SKM-1 (cell line): ENCODE data around the gene GUCY2C.
"Not testable (repeated sequence)": the region's sequence is repeated elsewhere in the genome, so short reads cannot be mapped to it uniquely, and the experiment has no call there.

Experiments used
- DNase-seq: peaks from one replicate; lab custom pipeline; 2025; ENCODE audit not compliant: unreplicated experiment; lab: John Stamatoyannopoulos, UW

GUCY2C gene

DNA sequence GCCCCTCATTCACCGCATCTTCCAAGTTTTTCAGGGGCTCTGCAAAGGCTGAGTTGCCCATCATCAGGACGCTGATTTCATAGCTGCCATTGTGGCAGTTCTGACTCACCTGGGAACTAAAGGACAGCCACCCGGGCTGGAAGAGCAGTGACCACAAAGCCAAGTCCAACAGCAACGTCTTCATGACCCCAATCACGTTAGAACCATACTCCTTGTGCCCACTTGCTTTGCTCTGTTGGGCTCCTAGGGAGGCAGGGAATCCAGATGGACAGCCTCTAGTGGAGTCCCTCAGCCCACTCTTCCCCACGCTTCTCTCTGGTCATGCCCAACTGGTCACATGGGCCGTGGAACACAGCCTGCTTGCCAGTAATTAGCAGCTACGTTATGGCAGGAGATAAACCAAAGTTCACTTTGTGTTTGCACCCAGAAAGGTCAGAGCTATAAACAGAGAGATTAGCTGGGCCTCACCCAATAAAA is at the start of gene GUCY2C:
Gene GUCY2C (minus strand): TSS at position 335 of the 477 bp plus-strand sequence. CDS start 151 bp downstream, at position 184.
- DNase-seq: no peak

- no peak for DNase-seq
Measured at GRCh38 chr12:14743061-14743460, 46.7 kb upstream of the GUCY2C start.

DNA sequence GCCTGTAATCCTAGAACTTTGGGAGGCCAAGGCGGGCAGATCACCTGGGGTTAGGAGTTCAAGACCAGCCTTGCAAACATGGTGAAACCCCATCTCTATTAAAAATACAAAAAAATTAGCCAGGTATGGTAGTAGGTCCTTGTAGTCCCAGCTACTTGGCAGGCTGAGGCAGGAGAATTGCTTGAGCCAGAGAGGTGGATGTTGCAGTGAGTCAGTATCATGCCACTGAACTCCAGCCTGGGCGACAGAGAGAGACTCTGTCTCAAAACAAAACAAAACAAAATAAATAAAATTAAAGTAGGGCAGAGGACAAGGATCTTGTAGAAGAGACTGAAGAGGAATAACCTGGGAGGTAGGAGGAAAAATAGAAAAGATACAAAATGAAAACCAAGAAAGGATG is 45.5 kb upstream of the GUCY2C start:
- DNase-seq: no peak

DNA sequence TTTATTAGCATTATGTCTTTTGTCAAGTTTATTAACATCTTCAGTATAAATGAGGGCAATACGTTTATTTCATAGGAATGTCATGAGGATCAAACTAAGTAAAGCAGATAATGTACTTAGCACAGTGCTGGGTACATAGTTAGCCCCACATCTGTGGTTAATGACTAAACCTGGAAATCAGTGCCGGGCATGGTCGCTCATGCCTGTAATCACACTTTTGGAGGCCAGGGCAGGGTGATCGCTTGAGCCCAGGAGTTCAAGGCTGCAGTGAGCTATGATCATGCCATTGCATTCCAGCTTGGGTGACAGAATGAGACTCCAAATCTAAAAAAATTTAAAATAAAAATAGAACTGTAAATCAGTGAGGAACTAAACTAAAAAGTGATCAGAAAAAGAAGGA is 44.8 kb upstream of the GUCY2C start:
- DNase-seq: no peak

- DNase-seq: not testable (repeated sequence)
Measured at GRCh38 chr12:14736441-14736840, 40.0 kb upstream of the GUCY2C start.

- DNase-seq: no peak
Measured at GRCh38 chr12:14731821-14732220, 35.4 kb upstream of the GUCY2C start.

GRCh38 chr12:14729586-14729985 is 33.2 kb upstream of the GUCY2C start:
- no peak for DNase-seq

DNA sequence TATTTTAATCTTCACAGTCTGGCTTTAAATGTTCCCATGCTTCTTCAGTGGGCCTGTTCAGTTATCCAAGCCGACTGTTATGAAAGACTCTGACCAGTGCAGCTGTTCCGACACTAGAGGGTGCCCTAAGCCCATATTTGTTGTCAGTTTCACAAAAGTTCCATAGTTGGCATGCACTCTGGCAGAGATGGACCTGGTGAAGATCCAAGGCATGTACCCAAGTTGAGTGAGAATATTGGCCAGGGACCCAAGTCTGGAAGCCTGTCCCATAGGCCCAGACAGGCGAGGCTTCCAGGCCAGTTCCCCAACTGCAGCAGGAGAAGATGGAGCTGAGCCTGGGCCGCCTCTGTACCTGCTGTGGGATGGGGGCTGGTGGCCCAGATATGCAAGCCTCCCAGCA is 27.4 kb upstream of the GUCY2C start:
- no peak for DNase-seq

DNA sequence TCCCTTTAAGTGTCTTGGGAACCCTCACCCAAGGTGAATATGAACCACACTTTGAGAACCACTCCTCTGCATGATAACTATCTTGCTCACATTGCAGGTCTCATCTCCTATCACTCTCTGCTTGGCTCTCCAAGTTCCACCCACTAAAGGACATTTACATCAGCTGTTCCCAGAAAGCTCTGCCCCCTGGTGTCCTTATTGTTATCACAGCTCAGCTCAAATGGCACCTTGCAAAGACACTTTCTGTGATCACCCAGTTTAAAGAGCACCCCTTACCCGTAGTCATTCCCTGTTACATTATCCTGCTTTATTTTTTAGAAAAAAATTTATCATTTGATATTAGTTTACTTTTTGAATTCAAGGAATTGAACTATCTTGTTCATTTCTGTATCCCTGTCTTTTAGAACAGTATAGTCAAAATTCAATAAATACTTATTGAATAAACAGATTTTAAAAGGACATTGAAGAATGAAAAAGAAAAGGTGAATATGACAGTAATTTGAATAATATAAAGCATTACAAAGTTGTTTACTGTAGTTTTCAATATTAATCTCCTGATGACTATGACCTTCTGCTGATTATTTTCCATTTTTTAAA is 20.5 kb upstream of the GUCY2C start:
- peak; percentile 5 for DNase-seq

- no peak for DNase-seq
Measured at GRCh38 chr12:14714437-14714836, 18.0 kb upstream of the GUCY2C start.

GRCh38 chr12:14710632-14711320 is 14.4 kb upstream of the GUCY2C start:
- no peak for DNase-seq

DNA sequence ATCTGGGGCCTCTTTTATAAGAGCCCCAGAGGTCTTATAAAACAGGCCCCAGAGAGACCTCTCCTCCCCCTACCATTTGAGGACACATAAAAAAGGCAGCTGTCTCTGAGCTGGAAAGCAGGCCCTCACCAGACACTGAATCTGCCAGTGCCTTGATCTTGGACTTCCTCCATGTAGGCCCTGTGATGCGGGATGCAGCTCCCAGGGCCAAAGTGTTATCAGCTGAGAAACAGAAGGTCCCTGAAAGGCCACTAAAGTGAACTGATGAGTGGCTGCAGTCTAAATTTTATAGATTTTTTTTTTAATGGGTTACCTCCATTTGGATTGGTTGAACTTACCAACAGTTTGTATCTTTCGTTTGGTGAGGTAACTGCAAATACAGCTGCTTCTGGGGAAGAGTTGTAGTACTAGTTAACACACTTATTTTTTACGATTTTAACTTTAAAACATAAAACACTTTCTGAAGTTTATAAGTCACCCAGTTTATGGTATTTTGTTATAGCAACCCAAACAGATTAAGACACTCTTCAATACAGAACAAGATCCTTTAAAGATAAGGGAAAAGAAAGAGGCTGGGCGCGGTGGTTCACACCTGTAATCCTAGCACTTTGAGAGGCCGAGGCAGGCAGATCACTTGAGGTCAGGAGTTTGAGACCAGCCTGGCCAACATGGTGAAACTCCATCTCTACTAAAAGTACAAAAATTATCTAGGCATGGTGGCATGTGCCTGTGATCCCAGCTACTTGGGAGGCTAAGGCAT is 5.6 kb upstream of the GUCY2C start:
- no peak for DNase-seq

GRCh38 chr12:14700935-14701334 is 4.5 kb upstream of the GUCY2C start:
- no peak for DNase-seq

DNA sequence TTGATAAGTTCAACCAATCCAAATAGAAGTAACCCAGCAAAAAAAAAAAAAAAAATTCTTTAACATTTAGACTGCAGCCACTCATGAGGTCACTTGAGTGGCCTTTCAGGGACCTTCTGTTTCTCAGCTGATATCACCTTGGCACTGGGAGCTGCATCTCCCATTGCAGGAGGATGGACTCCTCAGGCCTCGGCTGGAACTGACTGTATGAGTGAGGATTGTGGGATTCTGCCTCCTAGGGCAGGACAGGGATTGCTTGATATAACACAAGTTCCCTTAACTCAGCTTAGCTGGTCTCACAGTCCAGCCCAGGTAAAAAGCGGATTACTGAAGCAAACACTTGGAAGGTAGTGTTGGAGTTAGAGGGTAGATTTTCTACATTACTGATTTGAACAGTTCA is 3.5 kb upstream of the GUCY2C start:
- no peak for DNase-seq

DNA sequence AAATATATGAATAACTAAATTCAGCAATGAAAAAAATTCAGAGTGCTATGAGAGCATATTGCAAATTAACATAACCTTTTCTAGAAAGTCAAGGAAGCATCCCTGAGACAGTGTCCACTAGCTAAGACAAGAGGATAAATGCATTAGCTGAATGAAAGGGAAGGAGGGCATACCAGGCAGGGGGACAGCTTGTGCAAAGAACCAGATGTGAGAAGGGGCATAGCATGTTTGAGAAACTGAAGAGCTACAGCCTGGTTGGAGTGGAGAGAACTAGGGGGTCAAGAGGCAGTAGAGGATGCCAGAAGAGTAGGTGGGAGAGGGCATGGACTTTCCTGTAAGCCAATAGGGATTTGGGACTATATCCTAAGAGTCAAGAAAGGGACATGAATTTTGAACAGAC is 2.2 kb upstream of the GUCY2C start:
- no peak for DNase-seq

- DNase-seq: no peak
Measured at GRCh38 chr12:14695715-14696141, 671 bp downstream of the GUCY2C start.

DNA sequence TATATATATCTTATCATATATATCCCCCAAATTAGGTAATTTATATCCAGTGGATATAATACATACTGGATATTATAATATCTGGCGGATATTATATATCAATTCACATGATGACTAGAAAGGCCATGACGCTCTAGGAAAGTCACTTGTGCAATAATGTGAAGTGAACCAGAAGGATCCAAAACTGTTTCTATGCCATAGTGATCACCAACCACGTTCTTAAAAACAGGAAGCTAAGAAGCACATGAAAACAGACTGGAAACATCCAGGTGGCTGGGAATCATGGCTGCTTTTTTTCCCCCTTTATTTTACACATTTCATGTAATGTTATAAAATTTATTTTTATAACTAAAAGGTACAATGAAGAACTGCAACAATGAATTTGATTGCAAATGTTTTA is 1.4 kb downstream of the GUCY2C start:
- DNase-seq: no peak

DNA sequence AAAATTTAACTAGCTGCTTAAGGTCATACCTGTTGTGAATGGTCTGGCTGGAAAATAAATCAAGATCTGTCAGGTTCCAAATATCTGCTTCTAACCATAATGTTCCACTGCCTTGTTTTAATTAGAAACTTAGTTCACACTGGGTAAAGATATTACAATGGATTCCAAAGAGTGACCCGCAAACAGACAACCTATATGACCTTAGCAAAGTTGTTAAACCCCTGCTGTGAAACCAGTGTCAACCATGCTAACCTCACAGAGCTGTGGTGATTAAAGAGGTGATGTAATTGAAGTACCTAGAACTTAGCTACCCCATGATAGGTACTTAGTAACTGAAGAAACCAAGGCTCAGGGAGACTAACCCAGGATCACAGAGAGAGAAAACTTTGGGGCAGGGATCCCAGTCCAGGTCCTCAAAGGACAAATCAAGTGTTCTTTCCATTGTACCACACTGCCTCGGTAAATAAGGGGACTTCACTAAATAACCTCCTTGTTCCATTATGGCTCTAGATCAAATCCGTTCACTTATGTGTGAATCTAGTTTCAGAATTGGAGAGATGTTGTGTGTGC is 2.2 kb downstream of the GUCY2C start:
- no peak for DNase-seq

DNA sequence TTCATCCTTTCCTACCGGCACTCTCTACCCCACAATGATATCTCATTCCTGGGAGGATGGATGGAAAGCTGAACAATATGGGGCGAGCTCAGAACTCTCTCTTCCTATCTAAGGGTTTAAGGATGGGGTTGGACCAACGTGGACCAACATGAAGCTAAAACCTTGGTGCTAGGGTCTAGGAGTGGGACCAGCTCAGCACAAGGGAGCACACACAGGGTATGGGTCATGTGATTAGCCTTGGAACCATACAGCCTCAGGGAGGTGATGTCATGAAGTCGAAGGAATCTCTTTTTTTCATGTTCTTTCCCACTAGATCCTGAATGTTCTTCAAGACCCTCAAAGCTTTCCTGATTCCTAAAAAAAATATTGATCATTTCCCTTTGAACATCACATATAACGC is 3.3 kb downstream of the GUCY2C start:
- DNase-seq: no peak

DNA sequence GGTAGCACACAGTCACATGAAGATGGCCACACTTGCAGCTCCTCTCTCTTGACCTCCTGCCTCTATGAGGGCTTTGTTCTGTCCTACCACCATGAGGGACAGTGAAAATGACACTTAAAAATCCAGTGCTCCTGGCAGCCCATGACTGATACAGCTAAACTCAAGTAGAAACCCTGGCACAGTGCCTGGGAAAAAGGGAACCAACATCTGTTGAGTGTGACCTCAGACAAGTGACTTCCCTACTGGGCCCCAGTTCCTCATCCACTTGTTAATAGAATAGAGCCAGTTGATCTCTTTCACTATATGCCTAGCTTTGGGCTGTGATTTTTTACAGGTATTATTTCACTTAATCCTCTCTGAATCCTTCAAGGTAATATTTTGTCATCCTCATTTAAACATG is 4.8 kb downstream of the GUCY2C start:
- DNase-seq: peak; percentile 6

DNA sequence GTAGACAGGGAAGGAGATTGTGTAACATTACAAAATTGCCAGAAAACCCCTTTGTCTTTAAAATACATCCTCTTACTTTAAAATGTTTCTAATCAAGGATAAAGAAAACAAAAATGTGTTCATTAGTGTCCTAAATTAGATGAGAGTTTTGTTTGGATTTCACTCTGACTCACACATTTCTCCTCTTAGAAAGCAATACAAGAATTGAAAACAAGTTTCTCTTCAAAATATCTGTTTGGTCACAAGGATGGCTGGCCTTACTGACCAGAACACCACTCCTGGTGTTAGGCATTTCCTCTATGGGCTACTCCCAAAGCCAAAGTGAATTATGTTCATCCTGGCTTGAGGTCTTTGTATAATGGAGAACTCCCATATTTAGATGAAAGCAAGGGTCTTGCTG is 6.4 kb downstream of the GUCY2C start:
- no peak for DNase-seq

GRCh38 chr12:14689144-14689543 is 7.3 kb downstream of the GUCY2C start:
- no peak for DNase-seq
